Measurements from ENCODE around the gene AP1S3. TPM values are rescaled to one million over a fixed set of nuclear protein-coding genes. Genes with fewer than 3 reads are reported as not detected.

Gene AP1S3
- total RNA-seq, 1 donor from 2014 or later, result 14.3 TPM

- no peak for DNase-seq (ENCODE audit: low read depth)
- no peak overlapping the region for H3K4me2 ChIP-seq (ENCODE audit: low read length)
- H3K9ac ChIP-seq (ENCODE audit: low read length), result no peak overlapping the region
- peak; percentile 26 for FAIRE-seq
- no peak overlapping the region for H3K27ac Mint-ChIP-seq (ENCODE audit: unreplicated experiment)
- no peaks in the 10 kb centered on the region for H4K20me1 ChIP-seq (ENCODE audit: insufficient read depth, low read length)
- no peak for TF ChIP-seq CTCF (IDR thresholded peaks at IDR 0.05; ENCODE audit: insufficient read depth, low read depth, low read length)
- no peak for TF ChIP-seq EZH2 (IDR thresholded peaks at IDR 0.05; ENCODE audit: insufficient read depth, low read length)
- H3K9me3 ChIP-seq (ENCODE audit: insufficient read depth, low read depth, low read length), result no peaks in the 10 kb centered on the region
- H3K4me3 ChIP-seq (ENCODE audit: insufficient read depth, low read depth, low read length), result no peak overlapping the region
- no peaks in the 10 kb centered on the region for H3K27me3 Mint-ChIP-seq (ENCODE audit: low read depth, unreplicated experiment)
- no peaks in the 10 kb centered on the region for H3K36me3 Mint-ChIP-seq (ENCODE audit: low read depth, unreplicated experiment)
- peaks cover 3% of the 10 kb centered on the region for H3K27me3 ChIP-seq (ENCODE audit: insufficient read depth, low read length)
- H2AFZ ChIP-seq (ENCODE audit: low read depth, low read length), result no peak overlapping the region
- peaks cover 1% of the 10 kb centered on the region for H3K9me3 Mint-ChIP-seq (ENCODE audit: unreplicated experiment)
- H3K79me2 ChIP-seq (ENCODE audit: insufficient read depth, low read length), result peaks cover 12% of the 10 kb centered on the region
- H3K27ac ChIP-seq (ENCODE audit: low read depth, low read length), result no peak overlapping the region
- peaks cover 12% of the 10 kb centered on the region for H3K4me1 ChIP-seq (ENCODE audit: insufficient read depth, low read length)
- no peak overlapping the region for H3K4me3 Mint-ChIP-seq (ENCODE audit: unreplicated experiment)
- peaks cover 15% of the 10 kb centered on the region for H3K4me1 Mint-ChIP-seq (ENCODE audit: low read depth, unreplicated experiment)
- H3K36me3 ChIP-seq (ENCODE audit: insufficient read depth, low read length), result no peaks in the 10 kb centered on the region
Observed at GRCh38 chr2:223820549-223820948, 16.8 kb downstream of the AP1S3 start.

GRCh38 chr2:223819891-223820290, 17.5 kb downstream of the AP1S3 start:
- Mint-ChIP-seq H3K27ac (ENCODE audit: unreplicated experiment) (no peak overlapping the region), H3K36me3 (ENCODE audit: low read depth, unreplicated experiment) (no peaks in the 10 kb centered on the region), H3K4me1 (ENCODE audit: low read depth, unreplicated experiment) (peaks cover 17% of the 10 kb centered on the region), H3K9me3 (ENCODE audit: unreplicated experiment) (peaks cover 2% of the 10 kb centered on the region), H3K4me3 (ENCODE audit: unreplicated experiment) (no peak overlapping the region), H3K27me3 (ENCODE audit: low read depth, unreplicated experiment) (no peaks in the 10 kb centered on the region)
- H4K20me1 ChIP-seq (ENCODE audit: insufficient read depth, low read length), result no peaks in the 10 kb centered on the region
- FAIRE-seq, result no peak
- no peak overlapping the region for H3K9ac ChIP-seq (ENCODE audit: low read length)
- H2AFZ ChIP-seq (ENCODE audit: low read depth, low read length), result no peak overlapping the region
- H3K9me3 ChIP-seq (ENCODE audit: insufficient read depth, low read depth, low read length), result no peaks in the 10 kb centered on the region
- TF ChIP-seq EZH2 (IDR thresholded peaks at IDR 0.05; ENCODE audit: insufficient read depth, low read length) (no peak), CTCF (IDR thresholded peaks at IDR 0.05; ENCODE audit: insufficient read depth, low read depth, low read length) (no peak)
- no peaks in the 10 kb centered on the region for H3K36me3 ChIP-seq (ENCODE audit: insufficient read depth, low read length)
- H3K4me1 ChIP-seq (ENCODE audit: insufficient read depth, low read length), result peaks cover 14% of the 10 kb centered on the region
- no peak overlapping the region for H3K4me2 ChIP-seq (ENCODE audit: low read length)
- no peak overlapping the region for H3K27ac ChIP-seq (ENCODE audit: low read depth, low read length)
- no peak for DNase-seq (ENCODE audit: low read depth)
- peaks cover 3% of the 10 kb centered on the region for H3K27me3 ChIP-seq (ENCODE audit: insufficient read depth, low read length)
- H3K79me2 ChIP-seq (ENCODE audit: insufficient read depth, low read length), result peaks cover 12% of the 10 kb centered on the region
- no peak overlapping the region for H3K4me3 ChIP-seq (ENCODE audit: insufficient read depth, low read depth, low read length)

- Histone ChIP-seq H3K79me2 (ENCODE audit: insufficient read depth, low read length) (peaks cover 3% of the 10 kb centered on the region), H3K4me3 (ENCODE audit: insufficient read depth, low read depth, low read length) (no peak overlapping the region), H3K9me3 (ENCODE audit: insufficient read depth, low read depth, low read length) (no peaks in the 10 kb centered on the region), H3K27ac (ENCODE audit: low read depth, low read length) (peak overlapping the region; percentile 49), H3K4me1 (ENCODE audit: insufficient read depth, low read length) (peaks cover 22% of the 10 kb centered on the region), H2AFZ (ENCODE audit: low read depth, low read length) (no peak overlapping the region), H3K9ac (ENCODE audit: low read length) (peak overlapping the region; percentile 12), H3K27me3 (ENCODE audit: insufficient read depth, low read length) (peaks cover 5% of the 10 kb centered on the region), H3K36me3 (ENCODE audit: insufficient read depth, low read length) (no peaks in the 10 kb centered on the region), H3K4me2 (ENCODE audit: low read length) (peak overlapping the region; percentile 37), H4K20me1 (ENCODE audit: insufficient read depth, low read length) (no peaks in the 10 kb centered on the region)
- H3K36me3 Mint-ChIP-seq (ENCODE audit: low read depth, unreplicated experiment), result no peaks in the 10 kb centered on the region
- DNase-seq (ENCODE audit: low read depth) (peak; percentile 90), FAIRE-seq (no peak)
- H3K9me3 Mint-ChIP-seq (ENCODE audit: unreplicated experiment), result peaks cover 2% of the 10 kb centered on the region
- peak overlapping the region; percentile 73 for H3K27ac Mint-ChIP-seq (ENCODE audit: unreplicated experiment)
- H3K27me3 Mint-ChIP-seq (ENCODE audit: low read depth, unreplicated experiment), result no peaks in the 10 kb centered on the region
- TF ChIP-seq CTCF (IDR thresholded peaks at IDR 0.05; ENCODE audit: insufficient read depth, low read depth, low read length) (no peak), EZH2 (IDR thresholded peaks at IDR 0.05; ENCODE audit: insufficient read depth, low read length) (no peak)
- peaks cover 26% of the 10 kb centered on the region for H3K4me1 Mint-ChIP-seq (ENCODE audit: low read depth, unreplicated experiment)
- no peak overlapping the region for H3K4me3 Mint-ChIP-seq (ENCODE audit: unreplicated experiment)
Observed at GRCh38 chr2:223815884-223816570, 21.4 kb downstream of the AP1S3 start.

All from astrocyte (in vitro differentiated cells and primary cell).